Measurements from ENCODE around the gene IL34. TPM values are rescaled to one million over a fixed set of nuclear protein-coding genes. Genes with fewer than 3 reads are reported as not detected.

The IL34 gene
- total and polyA plus RNA-seq, 2 of the 13 experiments (the other 11 are each of a cell fraction or from before 2014, with no cell fraction given): 1.2 to 1.3 TPM

DNA sequence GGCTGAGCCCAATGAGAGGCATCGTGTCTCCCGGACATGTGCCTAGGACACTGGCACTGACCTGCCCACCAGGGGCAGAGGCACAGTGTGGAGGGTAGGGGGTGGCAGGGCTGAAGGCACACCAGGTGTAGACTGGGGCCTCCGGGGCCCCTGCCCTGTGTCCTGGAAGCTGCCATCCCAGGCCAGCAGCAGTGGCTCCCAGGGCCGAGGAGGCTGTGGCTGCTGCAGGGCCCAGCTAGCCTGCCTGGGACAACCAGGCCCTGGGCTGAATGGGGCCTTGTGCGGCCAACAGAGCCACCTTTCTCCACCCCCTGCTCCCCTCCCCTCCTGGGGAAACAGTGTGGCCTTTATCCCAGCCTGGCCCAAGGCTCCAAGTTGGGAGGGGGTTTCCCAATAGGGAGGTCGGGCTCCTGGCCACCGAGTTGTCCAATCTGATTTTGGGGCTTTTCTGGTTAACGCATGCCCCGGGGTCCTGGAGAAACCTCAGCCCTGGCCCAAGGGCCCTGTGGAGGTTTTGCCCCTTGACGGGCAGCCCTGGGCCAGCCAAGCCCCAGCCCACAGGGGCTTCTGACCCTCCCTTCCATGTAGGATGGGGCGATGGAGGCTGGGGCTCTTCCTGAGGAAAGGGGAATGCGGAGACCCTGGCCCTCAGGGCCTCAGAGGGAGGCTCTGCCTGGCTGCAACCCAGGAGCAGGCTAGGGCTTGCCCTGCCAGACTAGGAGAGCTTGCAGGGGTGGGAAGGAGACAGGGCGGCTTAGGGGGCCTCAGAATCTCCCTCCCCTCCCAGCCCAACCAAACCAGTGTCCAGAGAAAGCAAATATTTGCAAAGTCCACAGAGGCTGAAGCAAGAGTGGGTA, 35.3 kb downstream of the IL34 start (continued):
- TF ChIP-seq, protein P1, sequence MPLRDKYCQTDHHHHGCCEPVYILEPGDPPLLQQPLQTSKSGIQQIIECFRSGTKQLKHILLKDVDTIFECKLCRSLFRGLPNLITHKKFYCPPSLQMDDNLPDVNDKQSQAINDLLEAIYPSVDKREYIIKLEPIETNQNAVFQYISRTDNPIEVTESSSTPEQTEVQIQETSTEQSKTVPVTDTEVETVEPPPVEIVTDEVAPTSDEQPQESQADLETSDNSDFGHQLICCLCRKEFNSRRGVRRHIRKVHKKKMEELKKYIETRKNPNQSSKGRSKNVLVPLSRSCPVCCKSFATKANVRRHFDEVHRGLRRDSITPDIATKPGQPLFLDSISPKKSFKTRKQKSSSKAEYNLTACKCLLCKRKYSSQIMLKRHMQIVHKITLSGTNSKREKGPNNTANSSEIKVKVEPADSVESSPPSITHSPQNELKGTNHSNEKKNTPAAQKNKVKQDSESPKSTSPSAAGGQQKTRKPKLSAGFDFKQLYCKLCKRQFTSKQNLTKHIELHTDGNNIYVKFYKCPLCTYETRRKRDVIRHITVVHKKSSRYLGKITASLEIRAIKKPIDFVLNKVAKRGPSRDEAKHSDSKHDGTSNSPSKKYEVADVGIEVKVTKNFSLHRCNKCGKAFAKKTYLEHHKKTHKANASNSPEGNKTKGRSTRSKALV (CRISPR knock-in tag; IDR thresholded peaks at IDR 0.05): 0 out of 2 replicates have a peak, but pooled peaks have one; percentile 55
- TF ChIP-seq, protein P2, sequence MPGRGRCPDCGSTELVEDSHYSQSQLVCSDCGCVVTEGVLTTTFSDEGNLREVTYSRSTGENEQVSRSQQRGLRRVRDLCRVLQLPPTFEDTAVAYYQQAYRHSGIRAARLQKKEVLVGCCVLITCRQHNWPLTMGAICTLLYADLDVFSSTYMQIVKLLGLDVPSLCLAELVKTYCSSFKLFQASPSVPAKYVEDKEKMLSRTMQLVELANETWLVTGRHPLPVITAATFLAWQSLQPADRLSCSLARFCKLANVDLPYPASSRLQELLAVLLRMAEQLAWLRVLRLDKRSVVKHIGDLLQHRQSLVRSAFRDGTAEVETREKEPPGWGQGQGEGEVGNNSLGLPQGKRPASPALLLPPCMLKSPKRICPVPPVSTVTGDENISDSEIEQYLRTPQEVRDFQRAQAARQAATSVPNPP (CRISPR knock-in tag; IDR thresholded peaks at IDR 0.05): peak; percentile 58; the same call in 1 of the 2 replicates
- TF ChIP-seq, protein P3, sequence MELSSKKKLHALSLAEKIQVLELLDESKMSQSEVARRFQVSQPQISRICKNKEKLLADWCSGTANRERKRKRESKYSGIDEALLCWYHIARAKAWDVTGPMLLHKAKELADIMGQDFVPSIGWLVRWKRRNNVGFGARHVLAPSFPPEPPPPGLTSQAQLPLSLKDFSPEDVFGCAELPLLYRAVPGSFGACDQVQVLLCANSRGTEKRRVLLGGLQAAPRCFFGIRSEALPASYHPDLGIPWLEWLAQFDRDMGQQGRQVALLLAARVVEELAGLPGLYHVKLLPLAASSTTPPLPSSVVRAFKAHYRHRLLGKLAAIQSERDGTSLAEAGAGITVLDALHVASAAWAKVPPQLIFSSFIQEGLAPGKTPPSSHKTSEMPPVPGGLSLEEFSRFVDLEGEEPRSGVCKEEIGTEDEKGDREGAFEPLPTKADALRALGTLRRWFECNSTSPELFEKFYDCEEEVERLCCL (CRISPR knock-in tag; IDR thresholded peaks at IDR 0.05; ENCODE audit: borderline replicate concordance): no peak
- TF ChIP-seq MTA3 (CRISPR knock-in tag; IDR thresholded peaks at IDR 0.05): no peak
- no peak for TF ChIP-seq ZNF337 (CRISPR knock-in tag; IDR thresholded peaks at IDR 0.05; ENCODE audit: borderline replicate concordance, low read depth)
- TF ChIP-seq PHF8 (CRISPR knock-in tag; IDR thresholded peaks at IDR 0.05): peak; percentile 59
- TF ChIP-seq, protein P4, sequence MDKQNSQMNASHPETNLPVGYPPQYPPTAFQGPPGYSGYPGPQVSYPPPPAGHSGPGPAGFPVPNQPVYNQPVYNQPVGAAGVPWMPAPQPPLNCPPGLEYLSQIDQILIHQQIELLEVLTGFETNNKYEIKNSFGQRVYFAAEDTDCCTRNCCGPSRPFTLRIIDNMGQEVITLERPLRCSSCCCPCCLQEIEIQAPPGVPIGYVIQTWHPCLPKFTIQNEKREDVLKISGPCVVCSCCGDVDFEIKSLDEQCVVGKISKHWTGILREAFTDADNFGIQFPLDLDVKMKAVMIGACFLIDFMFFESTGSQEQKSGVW (CRISPR knock-in tag; IDR thresholded peaks at IDR 0.05; ENCODE audit: borderline replicate concordance): no peak
- no peak for TF ChIP-seq ZNF589 (CRISPR knock-in tag; conservative IDR thresholded peaks at IDR 0.05)
- peak; percentile 89 for TF ChIP-seq YEATS4 (CRISPR knock-in tag; IDR thresholded peaks at IDR 0.05; ENCODE audit: borderline replicate concordance)
- peak; percentile 58; the same call in 1 of the 2 replicates for TF ChIP-seq MEF2D (CRISPR knock-in tag; IDR thresholded peaks at IDR 0.05)
- TF ChIP-seq ZNF143 (CRISPR knock-in tag; IDR thresholded peaks at IDR 0.05): no peak; the same call in 1 of the 2 replicates
- peak; percentile 54 for TF ChIP-seq HOXA3 (CRISPR knock-in tag; IDR thresholded peaks at IDR 0.05)
- TF ChIP-seq SALL2 (CRISPR knock-in tag; IDR thresholded peaks at IDR 0.05): peak; percentile 91
- TF ChIP-seq MXD4 (CRISPR knock-in tag; IDR thresholded peaks at IDR 0.05): no peak
- TF ChIP-seq ZNF747 (CRISPR knock-in tag; IDR thresholded peaks at IDR 0.05; ENCODE audit: borderline replicate concordance): no peak
- TF ChIP-seq KDM6A (CRISPR knock-in tag; IDR thresholded peaks at IDR 0.05; ENCODE audit: low read depth): peak; percentile 70
- no peak for TF ChIP-seq HCFC1 (IDR thresholded peaks at IDR 0.05; ENCODE audit: low read depth, low read length)
- 0 out of 2 replicates have a peak, but pooled peaks have one; percentile 34 for TF ChIP-seq ZNF777 (CRISPR knock-in tag; IDR thresholded peaks at IDR 0.05)
- TF ChIP-seq, protein P5, sequence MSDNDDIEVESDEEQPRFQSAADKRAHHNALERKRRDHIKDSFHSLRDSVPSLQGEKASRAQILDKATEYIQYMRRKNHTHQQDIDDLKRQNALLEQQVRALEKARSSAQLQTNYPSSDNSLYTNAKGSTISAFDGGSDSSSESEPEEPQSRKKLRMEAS (IDR thresholded peaks at IDR 0.05): peak; percentile 60
- TF ChIP-seq ZNF768 (CRISPR knock-in tag; IDR thresholded peaks at IDR 0.05): peak; percentile 54; the same call in 1 of the 2 replicates
- no peak for TF ChIP-seq SP2 (CRISPR knock-in tag; IDR thresholded peaks at IDR 0.05)
- 0 out of 2 replicates have a peak, but pooled peaks have one; percentile 46 for TF ChIP-seq ZNF160 (CRISPR knock-in tag; IDR thresholded peaks at IDR 0.05)
- peak; percentile 26; the same call in 1 of the 2 replicates for TF ChIP-seq FOXK1 (CRISPR knock-in tag; IDR thresholded peaks at IDR 0.05; ENCODE audit: borderline replicate concordance, low read depth)
